ENCODE results near the gene KCNK1.

KCNK1 gene

DNA sequence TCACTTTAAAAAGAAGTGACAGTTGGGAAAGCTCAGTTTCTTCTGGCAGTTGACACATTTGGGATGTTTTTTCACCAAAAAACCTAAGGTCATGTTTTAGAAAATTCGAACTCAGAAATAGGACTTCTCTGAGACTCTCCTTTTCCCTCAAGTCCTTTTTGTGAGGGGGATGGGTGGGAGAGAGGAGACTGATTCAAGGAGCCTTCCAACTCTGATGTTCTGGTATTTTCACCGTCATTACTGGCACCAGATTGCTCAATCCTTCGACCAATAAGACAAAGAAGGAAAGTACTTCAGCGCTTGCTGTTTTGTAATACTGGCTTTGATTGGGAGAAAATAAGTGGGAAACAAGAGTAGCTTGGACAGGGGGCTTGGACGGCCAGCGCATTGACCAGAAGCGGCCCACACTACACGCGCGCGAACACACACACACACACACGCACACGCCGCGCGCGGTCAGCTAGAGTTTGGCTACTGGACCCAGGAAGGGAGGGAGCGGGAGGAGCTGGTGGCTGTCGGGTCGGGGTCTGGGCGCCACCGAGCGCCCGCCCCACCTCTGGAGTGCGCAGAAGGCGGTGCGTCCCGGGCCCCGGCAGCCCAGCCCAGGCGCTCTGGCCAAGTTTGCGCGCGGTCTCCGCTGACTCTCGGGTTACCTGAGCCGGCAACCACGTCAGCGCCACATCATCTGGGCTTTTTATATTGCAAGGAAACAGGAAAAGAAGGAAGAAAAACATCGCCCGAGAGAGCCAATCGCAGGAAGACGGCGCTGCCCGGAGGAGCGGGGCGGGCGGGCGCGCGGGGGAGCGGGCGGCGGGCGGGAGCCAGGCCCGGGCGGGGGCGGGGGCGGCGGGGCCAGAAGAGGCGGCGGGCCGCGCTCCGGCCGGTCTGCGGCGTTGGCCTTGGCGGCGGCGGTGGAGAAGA, at the start of gene KCNK1:
Gene KCNK1 (plus strand): TSS at position 855 of the 921 bp plus-strand sequence. CDS start 66 bp downstream, at position 921.
- DNase-seq (ENCODE audit: low read depth) = no peak
- TF ChIP-seq, protein P1, sequence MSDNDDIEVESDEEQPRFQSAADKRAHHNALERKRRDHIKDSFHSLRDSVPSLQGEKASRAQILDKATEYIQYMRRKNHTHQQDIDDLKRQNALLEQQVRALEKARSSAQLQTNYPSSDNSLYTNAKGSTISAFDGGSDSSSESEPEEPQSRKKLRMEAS (IDR thresholded peaks at IDR 0.05; ENCODE audit: low read depth, low read length) = no peak
- TF ChIP-seq POLR2A (IDR thresholded peaks at IDR 0.05; ENCODE audit: extremely low read depth, insufficient read length) (no peak), MYC (IDR thresholded peaks at IDR 0.05; ENCODE audit: low read depth, low read length) (no peak)
- TF ChIP-seq, protein P2, sequence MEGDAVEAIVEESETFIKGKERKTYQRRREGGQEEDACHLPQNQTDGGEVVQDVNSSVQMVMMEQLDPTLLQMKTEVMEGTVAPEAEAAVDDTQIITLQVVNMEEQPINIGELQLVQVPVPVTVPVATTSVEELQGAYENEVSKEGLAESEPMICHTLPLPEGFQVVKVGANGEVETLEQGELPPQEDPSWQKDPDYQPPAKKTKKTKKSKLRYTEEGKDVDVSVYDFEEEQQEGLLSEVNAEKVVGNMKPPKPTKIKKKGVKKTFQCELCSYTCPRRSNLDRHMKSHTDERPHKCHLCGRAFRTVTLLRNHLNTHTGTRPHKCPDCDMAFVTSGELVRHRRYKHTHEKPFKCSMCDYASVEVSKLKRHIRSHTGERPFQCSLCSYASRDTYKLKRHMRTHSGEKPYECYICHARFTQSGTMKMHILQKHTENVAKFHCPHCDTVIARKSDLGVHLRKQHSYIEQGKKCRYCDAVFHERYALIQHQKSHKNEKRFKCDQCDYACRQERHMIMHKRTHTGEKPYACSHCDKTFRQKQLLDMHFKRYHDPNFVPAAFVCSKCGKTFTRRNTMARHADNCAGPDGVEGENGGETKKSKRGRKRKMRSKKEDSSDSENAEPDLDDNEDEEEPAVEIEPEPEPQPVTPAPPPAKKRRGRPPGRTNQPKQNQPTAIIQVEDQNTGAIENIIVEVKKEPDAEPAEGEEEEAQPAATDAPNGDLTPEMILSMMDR (IDR thresholded peaks at IDR 0.05; ENCODE audit: low read depth, low read length) = no peak
- H3K4me3 ChIP-seq (ENCODE audit: low read depth, low read length) = no peak within 1 kb of the TSS

- TF ChIP-seq, protein P2 (IDR thresholded peaks at IDR 0.05; ENCODE audit: low read depth, low read length) = no peak
- TF ChIP-seq, protein P1 (IDR thresholded peaks at IDR 0.05; ENCODE audit: low read depth, low read length) = no peak
- TF ChIP-seq MYC (IDR thresholded peaks at IDR 0.05; ENCODE audit: low read depth, low read length) (no peak), POLR2A (IDR thresholded peaks at IDR 0.05; ENCODE audit: extremely low read depth, insufficient read length) (no peak)
- no peak overlapping the region for H3K4me3 ChIP-seq (ENCODE audit: low read depth, low read length)
- DNase-seq (ENCODE audit: low read depth) = no peak
Observed at GRCh38 chr1:233565313-233565712, 48.6 kb upstream of the KCNK1 start.

DNA sequence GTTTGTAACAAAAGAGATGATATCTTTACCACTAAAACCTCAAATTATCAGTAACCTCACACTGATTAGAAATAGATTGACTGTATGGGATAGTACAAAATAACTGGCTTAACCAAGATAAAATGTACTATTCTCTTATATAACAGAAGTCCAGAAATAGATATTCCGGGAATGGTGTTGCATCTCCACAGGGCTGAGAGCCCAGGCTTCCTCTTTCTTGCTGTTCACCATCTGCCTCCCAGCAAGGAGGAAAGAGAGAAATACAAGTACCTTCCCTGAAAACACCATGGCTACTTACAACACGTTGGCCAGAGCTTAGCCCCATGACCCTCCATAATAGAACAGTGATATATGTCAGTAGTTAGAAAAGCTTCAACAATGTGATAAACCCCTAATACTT, 47.0 kb upstream of the KCNK1 start:
- no peak overlapping the region for H3K4me3 ChIP-seq (ENCODE audit: low read depth, low read length)
- TF ChIP-seq POLR2A (IDR thresholded peaks at IDR 0.05; ENCODE audit: extremely low read depth, insufficient read length) = no peak
- TF ChIP-seq, protein P1 (IDR thresholded peaks at IDR 0.05; ENCODE audit: low read depth, low read length) = no peak
- TF ChIP-seq MYC (IDR thresholded peaks at IDR 0.05; ENCODE audit: low read depth, low read length) = no peak
- TF ChIP-seq, protein P2 (IDR thresholded peaks at IDR 0.05; ENCODE audit: low read depth, low read length) = no peak
- no peak for DNase-seq (ENCODE audit: low read depth)

GRCh38 chr1:233569636-233570035, 44.3 kb upstream of the KCNK1 start:
- no peak for TF ChIP-seq POLR2A (IDR thresholded peaks at IDR 0.05; ENCODE audit: extremely low read depth, insufficient read length)
- TF ChIP-seq, protein P1 (IDR thresholded peaks at IDR 0.05; ENCODE audit: low read depth, low read length) = no peak
- no peak for TF ChIP-seq MYC (IDR thresholded peaks at IDR 0.05; ENCODE audit: low read depth, low read length)
- TF ChIP-seq, protein P2 (IDR thresholded peaks at IDR 0.05; ENCODE audit: low read depth, low read length) = no peak
- H3K4me3 ChIP-seq (ENCODE audit: low read depth, low read length) = no peak overlapping the region
- DNase-seq (ENCODE audit: low read depth) = no peak

DNA sequence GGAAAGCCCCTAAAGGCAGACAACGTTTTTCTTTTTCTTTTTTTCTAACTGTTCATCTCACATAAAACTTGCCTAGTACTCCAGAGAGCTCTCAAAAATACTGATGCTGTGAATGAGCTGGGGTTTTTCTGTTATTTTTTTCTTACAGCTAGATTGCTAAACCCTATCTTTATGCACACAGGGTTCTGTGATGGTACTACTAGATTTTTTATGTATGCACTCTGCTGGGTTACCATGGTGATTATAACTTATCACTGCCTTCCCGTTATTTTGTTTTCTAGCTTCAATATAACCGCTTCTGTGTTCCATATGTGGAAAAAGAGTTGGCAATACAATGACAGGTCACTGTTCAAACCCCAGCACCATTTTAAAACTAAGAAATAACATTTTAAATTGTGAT, 43.7 kb upstream of the KCNK1 start:
- no peak for DNase-seq (ENCODE audit: low read depth)
- no peak overlapping the region for H3K4me3 ChIP-seq (ENCODE audit: low read depth, low read length)
- TF ChIP-seq POLR2A (IDR thresholded peaks at IDR 0.05; ENCODE audit: extremely low read depth, insufficient read length) = no peak
- no peak for TF ChIP-seq MYC (IDR thresholded peaks at IDR 0.05; ENCODE audit: low read depth, low read length)
- TF ChIP-seq, protein P1 (IDR thresholded peaks at IDR 0.05; ENCODE audit: low read depth, low read length) = no peak
- TF ChIP-seq, protein P2 (IDR thresholded peaks at IDR 0.05; ENCODE audit: low read depth, low read length) = no peak
